Mesenchymal stem cell (in vitro differentiated cells and primary cell): ENCODE measurements around the gene KDM1B.

Experiments used
- DNase-seq: peaks from one replicate; pipeline ENCODE4 v3.0.0-alpha.2; 2013
- H2AFZ ChIP-seq: one replicate; pipeline ENCODE4 v1.6.1; 2013; ENCODE audit warnings: low read depth, mild to moderate bottlenecking, control low read depth, inconsistent platforms, low read length, moderate library complexity
- H2AK5ac ChIP-seq: 2 replicates; pipeline ENCODE4 v1.6.1; 2013; ENCODE audit warnings: low read length, moderate library complexity, mild to moderate bottlenecking, inconsistent platforms; ENCODE audit not compliant: severe bottlenecking
- H2BK120ac ChIP-seq: one replicate; pipeline ENCODE4 v1.6.1; 2013; ENCODE audit warnings: low read depth, mild to moderate bottlenecking, inconsistent platforms, low read length, moderate library complexity
- H2BK12ac ChIP-seq, 2 experiments: one replicate each; pipeline ENCODE4 v1.6.1; 2013; ENCODE audit warnings: inconsistent platforms in 2 of 2, low read length in 2 of 2, mild to moderate bottlenecking in 2 of 2, moderate library complexity in 2 of 2, control low read depth in 1 of 2
- H2BK15ac ChIP-seq: one replicate; pipeline ENCODE4 v1.6.1; 2013; ENCODE audit warnings: mild to moderate bottlenecking, low read depth, inconsistent platforms; ENCODE audit not compliant: poor library complexity, severe bottlenecking
- H2BK5ac ChIP-seq: 2 replicates; pipeline ENCODE4 v1.6.1; 2013; ENCODE audit warnings: low read depth, mild to moderate bottlenecking, low read length, control low read depth, inconsistent platforms; ENCODE audit not compliant: poor library complexity, severe bottlenecking
- H3K14ac ChIP-seq, 2 experiments: one replicate each; pipeline ENCODE4 v1.6.1; 2013; ENCODE audit warnings: inconsistent platforms in 2 of 2, low read length in 2 of 2, control low read depth in 1 of 2, mild to moderate bottlenecking in 1 of 2, moderate library complexity in 1 of 2
- H3K18ac ChIP-seq, 2 experiments: one replicate each; pipeline ENCODE4 v1.6.1; 2013; ENCODE audit warnings: inconsistent platforms in 2 of 2, low read length in 2 of 2, control low read depth in 1 of 2, low read depth in 1 of 2, mild to moderate bottlenecking in 1 of 2
- H3K23ac ChIP-seq, 2 experiments: one replicate each; pipeline ENCODE4 v1.6.1; 2013; ENCODE audit warnings: inconsistent platforms in 2 of 2, low read length in 2 of 2, mild to moderate bottlenecking in 2 of 2, moderate library complexity in 2 of 2, control low read depth in 1 of 2
- H3K27ac ChIP-seq: 2 replicates; pipeline ENCODE4 v1.5.1; 2013; ENCODE audit warnings: mild to moderate bottlenecking, moderate library complexity, low read length, control low read depth, inconsistent platforms; ENCODE audit not compliant: poor library complexity, severe bottlenecking
- H3K27me3 ChIP-seq, 2 experiments: 2 replicates each; pipeline versions ENCODE4 v1.6.1 to v1.7.0; 2013; ENCODE audit warnings: low read length in 2 of 2, mild to moderate bottlenecking in 2 of 2, moderate library complexity in 2 of 2, control low read depth in 1 of 2, inconsistent platforms in 1 of 2; ENCODE audit not compliant: control insufficient read depth in 1 of 2, insufficient read depth in 1 of 2
- H3K36me3 ChIP-seq, 2 experiments: 2 replicates each; pipeline versions ENCODE4 v1.6.1 to v1.7.0; 2013; ENCODE audit warnings: low read length in 2 of 2, control low read depth in 1 of 2, inconsistent platforms in 1 of 2, low read depth in 1 of 2, mild to moderate bottlenecking in 1 of 2; ENCODE audit not compliant: insufficient read depth in 2 of 2, control insufficient read depth in 1 of 2
- H3K4ac ChIP-seq, 2 experiments: one replicate each; pipeline ENCODE4 v1.6.1; 2013; ENCODE audit warnings: inconsistent platforms in 2 of 2, low read length in 2 of 2, mild to moderate bottlenecking in 2 of 2, moderate library complexity in 2 of 2, control low read depth in 1 of 2, low read depth in 1 of 2
- H3K4me1 ChIP-seq: 2 replicates; pipeline ENCODE4 v1.6.1; 2013; ENCODE audit warnings: low read depth, low read length, control low read depth; ENCODE audit not compliant: control insufficient read depth, insufficient read depth
- H3K4me2 ChIP-seq: 2 replicates; pipeline ENCODE4 v1.6.1; 2013; ENCODE audit warnings: low read length, mild to moderate bottlenecking, inconsistent platforms; ENCODE audit not compliant: poor library complexity, severe bottlenecking
- H3K4me3 ChIP-seq, 2 experiments: 2 replicates each; pipeline versions ENCODE4 v1.5.1 to v1.7.0; 2013; ENCODE audit warnings: low read length in 2 of 2, mild to moderate bottlenecking in 2 of 2, control low read depth in 1 of 2, low read depth in 1 of 2; ENCODE audit not compliant: insufficient read depth in 1 of 2
- H3K79me1 ChIP-seq: replicated peaks from 2 replicates; pipeline ENCODE4 v1.6.1; 2013; ENCODE audit warnings: mild to moderate bottlenecking, control low read depth, low read length, inconsistent platforms; ENCODE audit not compliant: poor library complexity, severe bottlenecking
- H3K9ac ChIP-seq: 2 replicates; pipeline ENCODE4 v1.7.0; 2013; ENCODE audit warnings: mild to moderate bottlenecking, low read length, moderate library complexity
- H3K9me3 ChIP-seq: 2 replicates; pipeline ENCODE4 v1.7.0; 2013; ENCODE audit warnings: mild to moderate bottlenecking, low read length; ENCODE audit not compliant: control insufficient read depth
- H4K8ac ChIP-seq: one replicate; pipeline ENCODE4 v1.6.1; 2013; ENCODE audit warnings: inconsistent platforms, mild to moderate bottlenecking, low read length, moderate library complexity
- H4K91ac ChIP-seq: one replicate; pipeline ENCODE4 v1.6.1; 2013; ENCODE audit warnings: mild to moderate bottlenecking, low read length, inconsistent platforms
- WGBS: methylation state at CpG from one replicate; pipeline ENCODE4 v1.1.7; 2013; ENCODE audit warnings: mixed read lengths; 5-methylcytosine and 5-hydroxymethylcytosine counted together

The KDM1B gene

DNA sequence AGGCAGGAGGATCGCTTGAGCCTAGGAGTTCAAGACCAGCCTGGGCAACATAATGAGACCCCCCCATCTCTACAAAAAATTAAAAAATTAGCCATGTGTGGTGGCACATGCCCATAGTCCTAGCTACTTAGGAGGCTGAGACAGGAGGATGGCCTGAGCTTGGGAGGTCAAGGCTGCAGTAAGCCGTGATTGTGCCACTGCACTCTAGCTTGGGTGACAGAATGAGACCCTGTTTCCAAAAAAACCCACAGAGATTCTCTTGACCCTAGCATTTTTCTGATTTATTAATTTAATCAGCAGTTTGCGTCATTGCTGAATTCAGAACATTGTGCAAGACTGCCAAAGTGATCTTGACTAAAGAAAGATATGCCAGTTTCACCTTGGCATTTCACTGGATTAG lies 36.8 kb downstream of the KDM1B start:
- H2BK5ac ChIP-seq = no peak overlapping the region
- H3K4me2 ChIP-seq = no peak overlapping the region
- H3K14ac ChIP-seq = no peak overlapping the region
- H3K79me1 ChIP-seq = no peaks in the 10 kb centered on the region
- no peak overlapping the region for H2BK120ac ChIP-seq
- no peak overlapping the region for H3K4me3 ChIP-seq
- no peak overlapping the region for H4K8ac ChIP-seq
- H3K27ac ChIP-seq = no peak overlapping the region
- H3K4me1 ChIP-seq = no peaks in the 10 kb centered on the region
- no peak overlapping the region for H3K23ac ChIP-seq
- no peak overlapping the region for H2BK12ac ChIP-seq
- H3K27me3 ChIP-seq = no peaks in the 10 kb centered on the region
- no peak overlapping the region for H3K18ac ChIP-seq
- H3K9me3 ChIP-seq = no peaks in the 10 kb centered on the region
- WGBS = 98% methylated on average over 2 of the region's 3 CpGs
- no peak overlapping the region for H3K9ac ChIP-seq
- H2BK15ac ChIP-seq = no peak overlapping the region
- no peak overlapping the region for H2AFZ ChIP-seq
- H4K91ac ChIP-seq = no peak overlapping the region
- H2AK5ac ChIP-seq = no peak overlapping the region
- no peak for DNase-seq
- H3K36me3 ChIP-seq = peaks cover 7 to 22% of the 10 kb centered on the region in 2 experiments
- H3K4ac ChIP-seq = no peak overlapping the region

DNA sequence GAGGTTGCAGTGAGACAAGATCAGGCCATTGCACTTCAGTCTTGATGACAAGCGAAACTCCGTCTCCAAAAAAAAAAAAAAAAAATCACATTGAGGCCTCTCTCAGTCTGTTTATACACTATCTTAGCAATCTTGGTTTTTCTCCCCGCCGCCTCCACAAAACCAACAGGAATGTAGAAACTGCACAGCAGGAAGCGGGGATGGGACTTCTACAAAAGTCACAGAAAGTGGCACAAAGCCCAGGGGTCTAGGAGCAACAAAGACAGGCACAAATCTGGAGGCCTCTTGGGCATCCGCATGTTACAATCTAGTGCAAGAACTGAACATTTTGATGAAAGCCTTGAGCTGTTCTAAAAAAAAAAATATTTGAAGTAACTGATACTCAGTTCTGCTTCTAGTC lies 48.6 kb downstream of the KDM1B start:
- H2AK5ac ChIP-seq = no peak overlapping the region
- peaks cover 16 to 58% of the 10 kb centered on the region in 2 experiments for H3K36me3 ChIP-seq
- no peaks in the 10 kb centered on the region for H3K9me3 ChIP-seq
- H4K8ac ChIP-seq = no peak overlapping the region
- H2AFZ ChIP-seq = no peak overlapping the region
- no peak overlapping the region for H4K91ac ChIP-seq
- no peak overlapping the region for H3K27ac ChIP-seq
- no peaks in the 10 kb centered on the region for H3K27me3 ChIP-seq
- H3K23ac ChIP-seq = no peak overlapping the region
- H2BK12ac ChIP-seq = no peak overlapping the region
- DNase-seq = no peak
- H2BK5ac ChIP-seq = no peak overlapping the region
- no peak overlapping the region for H3K9ac ChIP-seq
- no peak overlapping the region for H3K4me2 ChIP-seq
- no peak overlapping the region for H2BK15ac ChIP-seq
- no peak overlapping the region for H3K14ac ChIP-seq
- 97% methylated on average over 6 of the region's 6 CpGs for WGBS
- no peaks in the 10 kb centered on the region for H3K4me1 ChIP-seq
- no peak overlapping the region for H3K18ac ChIP-seq
- no peaks in the 10 kb centered on the region for H3K79me1 ChIP-seq
- H2BK120ac ChIP-seq = no peak overlapping the region
- no peak overlapping the region for H3K4ac ChIP-seq
- H3K4me3 ChIP-seq = no peak overlapping the region

DNA sequence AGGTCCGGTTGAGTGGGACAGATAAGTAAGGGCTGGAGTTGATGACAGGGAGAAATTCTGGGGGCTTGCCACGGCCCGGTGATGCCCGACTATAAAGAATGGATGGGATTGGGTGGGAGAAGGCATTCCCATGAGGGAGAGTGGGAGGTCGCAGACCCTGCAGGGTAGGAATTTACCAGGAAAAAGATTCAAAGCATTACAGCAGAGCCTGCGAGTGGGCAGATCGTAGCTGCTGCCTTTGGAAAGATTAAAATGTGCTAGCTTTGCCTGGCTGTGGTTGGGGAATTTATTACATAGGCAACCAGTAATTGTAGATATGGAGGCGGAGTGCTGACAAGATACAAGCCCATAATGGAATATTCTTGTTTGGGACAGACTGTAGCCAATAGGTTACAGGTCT lies 49.5 kb downstream of the KDM1B start:
- Histone ChIP-seq H3K36me3 (peaks cover 17 to 57% of the 10 kb centered on the region in 2 experiments), H2BK5ac (no peak overlapping the region), H3K9me3 (no peaks in the 10 kb centered on the region), H2AK5ac (no peak overlapping the region), H2BK12ac (no peak overlapping the region), H3K18ac (no peak overlapping the region), H4K8ac (no peak overlapping the region), H3K79me1 (no peaks in the 10 kb centered on the region), H3K4me3 (no peak overlapping the region), H3K4me1 (no peaks in the 10 kb centered on the region), H3K9ac (no peak overlapping the region), H2BK15ac (no peak overlapping the region), H3K27me3 (no peaks in the 10 kb centered on the region), H2BK120ac (no peak overlapping the region), H3K14ac (no peak overlapping the region), H3K4me2 (no peak overlapping the region), H2AFZ (no peak overlapping the region), H3K4ac (no peak overlapping the region), H3K23ac (no peak overlapping the region), H3K27ac (no peak overlapping the region), H4K91ac (no peak overlapping the region)
- 97% methylated on average over 8 of the region's 8 CpGs for WGBS
- no peak for DNase-seq

DNA sequence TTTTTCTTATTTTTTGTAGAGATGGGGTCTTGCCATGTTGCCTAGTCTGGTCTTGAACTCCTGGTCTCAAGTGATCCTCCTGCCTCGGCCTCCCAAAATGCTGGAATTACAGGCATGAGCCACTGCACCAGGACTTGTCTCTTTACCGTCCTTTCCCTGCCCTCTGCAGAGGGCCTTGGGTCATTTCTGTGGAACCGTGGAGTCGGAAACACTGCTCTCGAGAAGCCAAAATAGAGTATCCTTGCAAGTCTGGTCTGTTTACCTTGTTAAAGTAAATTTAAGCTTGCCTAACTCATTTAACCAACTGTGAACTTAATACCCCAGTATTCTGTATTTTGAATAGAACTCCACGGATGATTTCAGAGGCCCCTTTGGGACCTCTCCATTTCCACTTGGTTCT lies 51.4 kb downstream of the KDM1B start:
- H2BK120ac ChIP-seq = no peak overlapping the region
- H3K14ac ChIP-seq = no peak overlapping the region
- no peak overlapping the region for H2BK15ac ChIP-seq
- H2BK12ac ChIP-seq = no peak overlapping the region
- H3K4me2 ChIP-seq = no peak overlapping the region
- no peak overlapping the region for H3K9ac ChIP-seq
- 96% methylated on average over 5 of the region's 6 CpGs for WGBS
- H3K4me3 ChIP-seq = no peak overlapping the region
- H3K4ac ChIP-seq = no peak overlapping the region
- H3K27ac ChIP-seq = no peak overlapping the region
- H3K23ac ChIP-seq = no peak overlapping the region
- H2BK5ac ChIP-seq = no peak overlapping the region
- H4K91ac ChIP-seq = no peak overlapping the region
- H3K27me3 ChIP-seq = no peaks in the 10 kb centered on the region
- H3K18ac ChIP-seq = no peak overlapping the region
- no peak overlapping the region for H2AK5ac ChIP-seq
- no peak for DNase-seq
- no peaks in the 10 kb centered on the region for H3K79me1 ChIP-seq
- H3K36me3 ChIP-seq = peaks cover 22 to 54% of the 10 kb centered on the region in 2 experiments
- H2AFZ ChIP-seq = no peak overlapping the region
- no peak overlapping the region for H4K8ac ChIP-seq
- H3K9me3 ChIP-seq = no peaks in the 10 kb centered on the region
- H3K4me1 ChIP-seq = no peaks in the 10 kb centered on the region
